Skeletal muscle satellite cell (primary cell): ENCODE measurements around the gene EFNA4.
"Not testable (repeated sequence)": the region's sequence is repeated elsewhere in the genome, so short reads cannot be mapped to it uniquely, and the experiment has no call there.

Experiments used
- H3K27me3 ChIP-seq: 2 replicates; pipeline ENCODE4 v1.7.0; 2013; ENCODE audit warnings: low read length; ENCODE audit not compliant: control insufficient read depth, insufficient read depth
- H3K36me3 ChIP-seq: 2 replicates; pipeline ENCODE4 v1.7.0; 2013; ENCODE audit warnings: mild to moderate bottlenecking, control low read depth, low read length; ENCODE audit not compliant: insufficient read depth
- H3K4me1 ChIP-seq: 2 replicates; pipeline ENCODE4 v1.7.0; 2013; ENCODE audit warnings: low read length; ENCODE audit not compliant: control insufficient read depth, insufficient read depth
- H3K4me2 ChIP-seq: 2 replicates; pipeline ENCODE4 v1.7.0; 2013; ENCODE audit warnings: mild to moderate bottlenecking, low read length
- H3K4me3 ChIP-seq: 2 replicates; pipeline ENCODE4 v1.7.0; 2013; ENCODE audit warnings: low read length
- H3K9ac ChIP-seq: 2 replicates; pipeline ENCODE4 v1.7.0; 2013; ENCODE audit warnings: mild to moderate bottlenecking, low read depth, low read length, moderate library complexity
- H3K9me3 ChIP-seq: replicated peaks from 2 replicates; pipeline ENCODE4 v1.7.0; 2013; ENCODE audit warnings: mild to moderate bottlenecking, control low read depth, low read length

The EFNA4 gene

DNA sequence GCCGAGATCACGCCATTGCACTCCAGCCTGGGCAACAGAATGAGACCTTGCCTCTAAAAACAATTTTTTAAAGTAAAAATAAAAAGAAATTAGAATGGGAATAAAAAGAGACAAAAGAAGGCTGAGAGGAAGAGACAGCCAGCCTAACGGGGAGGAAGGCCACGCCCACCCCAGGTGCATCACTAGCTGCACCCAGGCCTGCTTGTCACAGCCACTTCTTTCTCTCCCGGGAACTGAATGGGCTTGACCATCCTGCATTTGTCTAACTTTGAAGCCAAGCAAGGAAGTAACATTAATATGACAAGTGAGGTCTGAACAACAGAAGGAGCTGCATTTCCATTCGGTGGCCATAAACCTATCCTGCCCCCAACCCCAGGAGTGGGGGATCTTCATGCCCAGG is 43.3 kb downstream of the EFNA4 start:
- peaks cover 48% of the 10 kb centered on the region for H3K27me3 ChIP-seq
- no peaks in the 10 kb centered on the region for H3K36me3 ChIP-seq
- no peaks in the 10 kb centered on the region for H3K4me1 ChIP-seq
- H3K4me3 ChIP-seq = no peak overlapping the region
- no peaks in the 10 kb centered on the region for H3K9me3 ChIP-seq
- no peak overlapping the region for H3K4me2 ChIP-seq
- H3K9ac ChIP-seq = no peak overlapping the region

DNA sequence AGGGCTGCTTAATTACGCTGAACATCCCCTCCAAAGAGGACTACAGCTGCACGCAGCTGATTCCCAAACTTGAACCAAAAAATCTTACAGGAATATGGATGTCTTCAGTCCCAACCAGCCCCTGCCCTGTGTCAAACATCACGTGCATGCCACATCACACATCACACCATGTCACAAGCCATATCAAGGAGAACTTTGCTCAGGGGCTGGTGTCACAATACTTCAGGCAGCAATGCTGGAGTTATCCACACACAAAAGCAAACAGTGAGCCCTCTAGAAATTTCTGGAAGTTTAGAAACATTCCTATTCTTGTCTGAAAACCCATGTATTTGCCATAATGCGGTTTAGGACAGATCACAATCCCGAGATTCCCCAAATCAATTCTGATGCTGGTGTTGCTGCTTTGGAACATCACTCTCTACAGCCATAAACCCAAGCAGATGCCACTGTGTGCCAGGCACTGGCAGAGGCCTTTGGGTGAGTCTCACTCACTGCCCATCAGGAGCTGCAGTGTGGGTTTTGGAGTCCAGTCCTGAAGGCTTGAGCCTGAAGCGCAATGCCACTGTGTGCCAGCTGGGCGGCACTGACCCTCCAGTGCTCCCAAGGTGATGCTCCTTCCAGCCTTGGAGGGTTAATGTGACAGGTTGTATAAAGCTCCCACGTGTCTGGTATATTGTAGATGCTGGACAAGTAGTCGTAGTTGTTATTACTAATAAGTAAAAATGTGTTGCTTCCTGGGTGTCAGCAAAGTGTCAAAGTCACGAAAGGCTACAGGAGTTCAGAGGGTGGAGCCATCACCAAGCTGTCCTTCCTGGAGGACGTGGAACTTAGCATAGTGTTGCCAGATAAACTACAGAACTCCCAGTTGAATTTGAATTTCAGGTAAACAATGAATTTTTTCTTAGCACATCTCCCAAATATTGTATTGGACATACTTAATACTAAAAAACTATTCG is 44.0 kb downstream of the EFNA4 start:
- H3K27me3 ChIP-seq = peaks cover 46% of the 10 kb centered on the region
- H3K9ac ChIP-seq = no peak overlapping the region
- no peak overlapping the region for H3K4me3 ChIP-seq
- H3K36me3 ChIP-seq = no peaks in the 10 kb centered on the region
- no peak overlapping the region for H3K4me2 ChIP-seq
- no peaks in the 10 kb centered on the region for H3K9me3 ChIP-seq
- no peaks in the 10 kb centered on the region for H3K4me1 ChIP-seq

DNA sequence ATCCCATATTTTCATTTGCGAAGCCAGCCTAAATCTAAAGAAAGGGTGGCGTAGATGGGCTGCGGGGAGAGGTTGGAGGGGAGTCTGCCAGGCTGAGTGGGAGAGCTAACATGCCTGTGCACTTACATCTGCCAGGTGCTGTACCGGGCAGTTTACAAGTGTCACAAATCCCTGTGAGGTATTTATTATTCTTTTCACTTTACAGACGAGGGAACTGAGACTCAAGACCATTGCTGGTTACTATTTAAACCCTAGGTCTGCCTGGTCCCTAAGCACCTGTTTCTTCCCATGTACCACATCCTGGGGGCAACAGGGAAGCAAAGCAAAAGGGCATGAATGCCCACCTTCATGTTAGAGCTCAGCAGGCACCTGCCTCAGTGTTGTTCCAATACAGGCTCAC is 44.8 kb downstream of the EFNA4 start:
- peaks cover 45% of the 10 kb centered on the region for H3K27me3 ChIP-seq
- H3K9me3 ChIP-seq = no peaks in the 10 kb centered on the region

DNA sequence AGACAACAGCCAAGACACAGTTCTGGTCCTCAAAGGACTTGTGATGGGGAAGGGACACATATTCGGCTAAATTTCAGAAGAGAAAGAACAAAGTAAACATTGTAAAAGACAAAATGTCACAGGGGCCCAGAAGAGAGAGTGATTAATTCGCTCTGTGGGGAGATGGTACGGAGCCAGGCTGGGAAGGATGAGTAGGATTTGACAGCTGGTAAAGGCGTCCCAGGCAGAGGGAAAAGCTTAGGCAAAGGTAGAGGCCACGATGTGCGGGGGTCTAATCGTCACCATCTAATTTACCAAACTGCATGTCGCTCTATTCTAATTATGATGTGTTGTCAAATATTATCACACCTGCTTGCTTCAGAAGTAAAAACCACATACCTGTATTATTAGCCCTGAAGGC is 46.8 kb downstream of the EFNA4 start:
- H3K27me3 ChIP-seq = peaks cover 43% of the 10 kb centered on the region

More for the DNA sequence above, 44.8 kb downstream of the EFNA4 start:
- H3K4me3 ChIP-seq = no peak overlapping the region
- no peak overlapping the region for H3K4me2 ChIP-seq
- no peaks in the 10 kb centered on the region for H3K4me1 ChIP-seq
- no peak overlapping the region for H3K9ac ChIP-seq
- no peaks in the 10 kb centered on the region for H3K36me3 ChIP-seq

DNA sequence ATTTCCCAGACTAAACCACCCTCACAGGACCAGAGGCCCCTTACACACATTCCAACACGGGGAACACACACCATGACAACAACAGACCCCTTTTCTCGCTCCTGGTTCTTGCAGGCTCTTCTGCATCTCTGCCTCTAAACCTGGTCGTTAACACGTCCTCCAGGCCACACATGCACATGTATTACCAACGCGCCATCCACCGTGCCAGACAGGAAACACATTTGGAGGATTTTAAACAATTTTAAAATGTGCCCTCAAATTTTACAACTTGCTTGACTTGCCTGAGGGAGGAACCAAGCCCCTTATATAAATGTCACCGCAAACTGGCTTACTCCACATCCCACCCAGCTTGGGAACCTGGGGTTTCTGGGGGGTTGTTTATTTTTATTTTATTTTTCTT is 47.3 kb downstream of the EFNA4 start:
- H3K9ac ChIP-seq = no peak overlapping the region
- H3K9me3 ChIP-seq = no peaks in the 10 kb centered on the region
- H3K4me1 ChIP-seq = no peaks in the 10 kb centered on the region
- H3K27me3 ChIP-seq = peaks cover 41% of the 10 kb centered on the region
- no peak overlapping the region for H3K4me2 ChIP-seq
- no peak overlapping the region for H3K4me3 ChIP-seq
- no peaks in the 10 kb centered on the region for H3K36me3 ChIP-seq

More for the DNA sequence above, 46.8 kb downstream of the EFNA4 start:
- Histone ChIP-seq H3K36me3 (no peaks in the 10 kb centered on the region), H3K9ac (no peak overlapping the region), H3K9me3 (no peaks in the 10 kb centered on the region), H3K4me2 (no peak overlapping the region), H3K4me1 (no peaks in the 10 kb centered on the region), H3K4me3 (no peak overlapping the region)

DNA sequence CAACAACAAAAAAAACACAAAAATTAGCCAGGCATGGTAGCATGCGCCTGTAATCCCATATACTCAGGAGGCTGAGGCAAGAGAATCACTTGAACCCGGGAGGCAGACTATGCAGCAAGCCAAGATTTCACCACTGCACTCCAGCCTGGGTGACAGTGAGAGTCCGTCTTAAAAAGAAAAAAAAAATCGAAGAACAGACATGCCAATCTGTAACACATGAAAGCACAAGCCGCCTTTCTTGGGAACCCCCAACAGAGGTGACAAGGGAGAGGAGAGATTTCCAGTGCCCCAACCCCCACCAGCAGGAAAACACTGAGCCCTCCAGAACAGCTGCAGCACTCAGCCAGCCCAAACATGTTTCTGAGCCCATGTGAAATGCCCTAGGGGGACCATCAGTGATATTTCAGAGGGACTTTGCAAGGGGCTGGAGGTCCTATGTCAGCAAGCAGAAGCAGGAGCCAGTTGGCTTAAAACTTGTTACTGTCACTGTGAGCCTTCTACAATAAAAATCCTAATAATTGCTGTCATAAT is 50.0 kb downstream of the EFNA4 start:
- H3K9me3 ChIP-seq = no peaks in the 10 kb centered on the region
- no peak overlapping the region for H3K4me2 ChIP-seq
- H3K4me1 ChIP-seq = no peaks in the 10 kb centered on the region
- H3K36me3 ChIP-seq = no peaks in the 10 kb centered on the region
- peaks cover 45% of the 10 kb centered on the region for H3K27me3 ChIP-seq
- H3K9ac ChIP-seq = no peak overlapping the region
- H3K4me3 ChIP-seq = no peak overlapping the region

DNA sequence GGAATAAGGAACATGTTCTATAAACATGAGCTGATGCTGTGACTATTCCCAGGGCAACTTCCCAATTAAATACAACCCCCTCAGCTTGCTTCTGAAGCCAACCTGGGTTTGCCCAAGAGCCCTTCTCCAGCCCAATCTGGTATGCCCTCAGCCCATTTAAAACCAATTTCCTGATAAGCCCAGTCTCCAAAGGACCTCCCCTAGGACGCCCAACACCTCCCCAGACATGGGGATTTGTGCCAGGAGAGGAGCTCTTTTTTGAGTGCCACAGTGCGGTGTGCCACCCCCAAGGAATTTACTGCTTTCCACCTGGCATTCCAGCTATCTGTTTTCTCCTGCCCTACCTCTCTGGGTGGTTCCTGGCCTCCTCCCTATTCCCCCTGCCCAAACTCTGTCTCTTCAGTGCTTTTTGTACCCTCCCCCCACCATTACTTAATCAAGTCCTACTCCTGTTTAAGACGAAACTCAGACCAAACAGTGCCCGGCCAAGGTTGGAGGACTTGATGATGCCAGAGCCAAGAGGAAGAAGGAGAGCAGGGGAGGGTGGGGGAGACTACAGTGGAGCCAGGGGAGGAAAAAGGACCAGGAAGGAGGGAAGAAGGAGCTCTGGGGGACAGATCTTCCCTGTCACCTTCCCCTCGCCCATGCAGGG is 52.7 kb downstream of the EFNA4 start:
- Histone ChIP-seq H3K36me3 (no peaks in the 10 kb centered on the region), H3K27me3 (peaks cover 61% of the 10 kb centered on the region)

DNA sequence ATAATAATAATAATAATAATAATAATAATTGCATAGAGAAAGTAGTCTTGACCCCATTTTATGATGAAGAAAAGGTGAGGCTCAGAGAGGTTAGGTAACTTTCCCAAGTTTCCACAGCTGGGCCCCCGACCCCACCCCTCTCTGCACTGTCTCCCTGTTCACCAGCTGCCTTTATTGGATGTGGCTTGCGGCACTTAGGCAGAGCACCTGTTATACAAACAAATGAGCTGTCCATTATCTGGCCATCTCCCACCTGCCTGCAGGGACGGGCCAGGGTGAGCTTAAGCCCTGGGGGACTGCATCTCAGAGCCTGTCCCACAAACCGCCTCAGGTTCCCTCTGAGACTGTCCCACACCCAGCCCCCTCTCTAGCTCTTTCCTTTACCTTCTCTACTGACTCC is 54.1 kb downstream of the EFNA4 start:
- no peak overlapping the region for H3K4me2 ChIP-seq
- no peak overlapping the region for H3K4me3 ChIP-seq
- no peaks in the 10 kb centered on the region for H3K4me1 ChIP-seq
- H3K9ac ChIP-seq = no peak overlapping the region
- no peaks in the 10 kb centered on the region for H3K36me3 ChIP-seq
- no peaks in the 10 kb centered on the region for H3K9me3 ChIP-seq
- H3K27me3 ChIP-seq = peaks cover 65% of the 10 kb centered on the region

More for the DNA sequence above, 52.7 kb downstream of the EFNA4 start:
- no peak overlapping the region for H3K4me3 ChIP-seq
- H3K4me2 ChIP-seq = no peak overlapping the region
- no peaks in the 10 kb centered on the region for H3K4me1 ChIP-seq
- no peaks in the 10 kb centered on the region for H3K9me3 ChIP-seq
- H3K9ac ChIP-seq = no peak overlapping the region

DNA sequence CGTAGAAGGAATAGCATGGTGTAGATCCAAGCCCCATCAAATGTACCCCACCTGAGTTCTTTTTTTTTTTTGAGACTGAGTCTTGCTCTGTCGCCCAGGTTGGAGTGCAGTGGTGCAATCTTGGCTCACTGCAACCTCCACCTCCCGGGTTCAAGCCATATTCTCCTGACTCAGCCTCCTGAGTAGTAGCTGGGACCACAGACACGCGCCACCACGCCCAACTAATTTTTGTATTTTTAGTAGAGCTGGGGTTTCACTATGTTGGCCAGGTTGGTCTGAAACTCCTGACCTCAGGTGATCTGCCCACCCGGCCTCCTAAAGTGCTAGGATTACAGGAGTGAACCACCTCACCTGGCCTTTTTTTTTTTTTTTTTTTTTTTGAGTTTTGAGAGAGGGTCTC is 54.5 kb downstream of the EFNA4 start:
- H3K9ac ChIP-seq, H3K36me3 ChIP-seq, H3K4me2 ChIP-seq, H3K4me3 ChIP-seq, H3K4me1 ChIP-seq, H3K9me3 ChIP-seq: not testable (repeated sequence)
- peaks cover 66% of the 10 kb centered on the region for H3K27me3 ChIP-seq
